Fibroblast of peridontal ligament (primary cell): ENCODE data around the gene GPR132.

ENCODE experiments used
- DNase-seq: peaks from one replicate; pipeline ENCODE4 v3.0.0-alpha.2; 2010; ENCODE audit errors: extremely low read depth

Gene GPR132

GRCh38 chr14:105021656-105022275 lies 43.5 kb downstream of the GPR132 start:
- no peak for DNase-seq

- peak; percentile 90 for DNase-seq
These were observed 44.2 kb downstream of the GPR132 start, which contains the start of gene CDCA4 for GRCh38 chr14:105020815-105021655. TSS of gene CDCA4 (minus strand) at chr14:105021083. CDS start at chr14:105011929, 9,154 bp downstream.

- no peak for DNase-seq
These were observed 45.1 kb downstream of the GPR132 start for GRCh38 chr14:105019861-105020814.

- no peak for DNase-seq
These were observed 46.8 kb downstream of the GPR132 start for GRCh38 chr14:105018414-105018813.

- DNase-seq = no peak
These were observed 49.3 kb downstream of the GPR132 start for GRCh38 chr14:105015905-105016304.

- DNase-seq = no peak
These were observed 50.0 kb downstream of the GPR132 start for GRCh38 chr14:105015242-105015641.

GRCh38 chr14:105014631-105015030 lies 50.6 kb downstream of the GPR132 start:
- DNase-seq = no peak

- DNase-seq = no peak
These were observed 51.2 kb downstream of the GPR132 start for GRCh38 chr14:105014032-105014431.

- DNase-seq = no peak
These were observed 52.0 kb downstream of the GPR132 start for GRCh38 chr14:105013150-105013785.

- no peak for DNase-seq
These were observed 52.9 kb downstream of the GPR132 start for GRCh38 chr14:105012171-105012985.

- DNase-seq = no peak
These were observed 53.8 kb downstream of the GPR132 start for GRCh38 chr14:105011312-105011990.

GRCh38 chr14:105010891-105011291 lies 54.3 kb downstream of the GPR132 start:
- DNase-seq = no peak

GRCh38 chr14:105010106-105010505 lies 55.1 kb downstream of the GPR132 start:
- DNase-seq = no peak

- DNase-seq = no peak
These were observed 57.5 kb downstream of the GPR132 start for GRCh38 chr14:105007593-105008264.

- DNase-seq = no peak
These were observed 58.2 kb downstream of the GPR132 start for GRCh38 chr14:105006831-105007592.

GRCh38 chr14:105005929-105006830 lies 59.0 kb downstream of the GPR132 start:
- DNase-seq = no peak

- no peak for DNase-seq
These were observed 59.8 kb downstream of the GPR132 start for GRCh38 chr14:105005329-105005928.
